Nephron (organoid): ENCODE data around the gene SLC4A4.

Source experiments
- H3K27ac Mint-ChIP-seq, 3 experiments: 2 replicates each; pipeline ENCODE4 v1.8.0; 2020; ENCODE audit warnings: mixed read lengths in 3 of 3, mild to moderate bottlenecking in 2 of 3, moderate library complexity in 1 of 3
- H3K27me3 Mint-ChIP-seq: 2 replicates; pipeline ENCODE4 v1.8.0; 2021; ENCODE audit warnings: low read depth, mild to moderate bottlenecking, moderate library complexity, mixed read lengths
- H3K36me3 Mint-ChIP-seq: 2 replicates; pipeline ENCODE4 v1.8.0; 2020; ENCODE audit warnings: low read depth, mixed read lengths
- H3K4me1 Mint-ChIP-seq: 2 replicates; pipeline ENCODE4 v1.8.0; 2020; ENCODE audit warnings: mixed read lengths
- H3K4me3 Mint-ChIP-seq, 3 experiments: 2 replicates each; pipeline ENCODE4 v1.8.0; 2020; ENCODE audit warnings: mild to moderate bottlenecking in 3 of 3, mixed read lengths in 3 of 3, moderate library complexity in 2 of 3
- H3K9me3 Mint-ChIP-seq: 2 replicates; pipeline ENCODE4 v1.8.0; 2020; ENCODE audit warnings: mixed read lengths
- CTCF ChIP-seq, 3 experiments: fragments of 200-600 bp; sonication (generic); IDR thresholded peaks; one replicate each; pipeline ENCODE4 v1.5.0; 2021; ENCODE audit warnings: antibody characterized with exemption in 3 of 3; ENCODE audit not compliant: unreplicated experiment in 3 of 3

The SLC4A4 gene

GRCh38 chr4:71449040-71449439 lies 110.2 kb downstream of the SLC4A4 start:
- H3K4me1 Mint-ChIP-seq, result peaks cover 9% of the 10 kb centered on the region
- no peak for TF ChIP-seq CTCF (IDR thresholded peaks at IDR 0.05; ENCODE audit: unreplicated experiment in 3 of 3)
- no peaks in the 10 kb centered on the region for H3K27me3 Mint-ChIP-seq
- H3K4me3 Mint-ChIP-seq, result no peak overlapping the region
- H3K27ac Mint-ChIP-seq, result no peak overlapping the region
- H3K9me3 Mint-ChIP-seq, result no peaks in the 10 kb centered on the region
- H3K36me3 Mint-ChIP-seq, result no peaks in the 10 kb centered on the region

DNA sequence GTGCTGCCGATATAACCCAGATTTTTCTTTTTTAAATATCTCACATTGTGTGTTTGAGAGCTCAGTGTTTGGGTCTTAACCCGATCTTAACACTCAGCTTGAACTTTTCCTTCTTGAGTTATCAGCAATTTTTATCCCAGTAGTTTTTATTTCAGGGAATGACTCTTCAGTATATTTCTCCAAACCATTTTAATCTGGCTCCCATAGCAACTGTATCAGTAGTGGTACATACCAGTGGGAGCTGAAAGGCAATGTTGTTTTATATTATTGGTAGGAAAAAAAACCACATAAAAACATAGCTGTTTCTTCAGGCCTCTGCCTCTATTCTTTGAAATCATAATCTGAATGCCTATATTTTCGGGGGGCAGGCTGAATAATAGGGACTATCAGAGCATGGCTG lies 111.1 kb downstream of the SLC4A4 start:
- Mint-ChIP-seq H3K4me3 (no peak overlapping the region), H3K9me3 (no peaks in the 10 kb centered on the region), H3K36me3 (no peaks in the 10 kb centered on the region), H3K4me1 (peaks cover 9% of the 10 kb centered on the region), H3K27me3 (no peaks in the 10 kb centered on the region), H3K27ac (no peak overlapping the region)
- no peak for TF ChIP-seq CTCF (IDR thresholded peaks at IDR 0.05; ENCODE audit: unreplicated experiment in 3 of 3)

- H3K4me1 Mint-ChIP-seq, result peaks cover 8% of the 10 kb centered on the region
Observed at GRCh38 chr4:71453531-71453930, 114.7 kb downstream of the SLC4A4 start.

DNA sequence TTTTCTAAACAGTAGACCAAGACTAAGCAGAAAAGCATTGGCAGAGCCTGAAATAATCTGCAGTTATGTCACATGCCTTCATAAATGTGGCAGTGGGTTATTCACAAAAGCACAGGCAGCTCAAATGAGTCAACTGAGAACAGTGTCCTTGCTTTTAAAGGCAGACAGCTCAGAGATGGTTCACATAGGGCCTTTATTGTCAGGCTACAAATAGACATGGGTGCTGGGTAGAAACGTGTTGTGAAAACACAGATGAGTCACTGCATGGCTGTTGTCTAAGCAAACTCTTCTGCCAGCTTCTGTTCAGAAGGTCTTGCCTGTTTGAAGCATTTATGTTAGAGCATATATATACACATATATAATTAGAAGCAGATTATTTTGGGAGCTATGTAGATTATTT lies 118.0 kb downstream of the SLC4A4 start:
- Mint-ChIP-seq H3K9me3 (no peaks in the 10 kb centered on the region), H3K27me3 (no peaks in the 10 kb centered on the region), H3K4me1 (no peaks in the 10 kb centered on the region)

More at GRCh38 chr4:71453531-71453930, 114.7 kb downstream of the SLC4A4 start:
- no peaks in the 10 kb centered on the region for H3K9me3 Mint-ChIP-seq
- no peaks in the 10 kb centered on the region for H3K27me3 Mint-ChIP-seq
- H3K4me3 Mint-ChIP-seq, result no peak overlapping the region
- no peaks in the 10 kb centered on the region for H3K36me3 Mint-ChIP-seq
- TF ChIP-seq CTCF (IDR thresholded peaks at IDR 0.05; ENCODE audit: unreplicated experiment in 3 of 3), result no peak
- no peak overlapping the region for H3K27ac Mint-ChIP-seq

GRCh38 chr4:71460371-71460770 lies 121.6 kb downstream of the SLC4A4 start:
- Mint-ChIP-seq H3K27ac (peak overlapping the region in 1 of 3 experiments; percentile 5), H3K36me3 (no peaks in the 10 kb centered on the region), H3K27me3 (no peaks in the 10 kb centered on the region), H3K4me1 (no peaks in the 10 kb centered on the region), H3K4me3 (no peak overlapping the region), H3K9me3 (no peaks in the 10 kb centered on the region)
- TF ChIP-seq CTCF (IDR thresholded peaks at IDR 0.05; ENCODE audit: unreplicated experiment in 3 of 3), result no peak

More for the DNA sequence above, 118.0 kb downstream of the SLC4A4 start:
- TF ChIP-seq CTCF (IDR thresholded peaks at IDR 0.05; ENCODE audit: unreplicated experiment in 3 of 3), result no peak
- no peak overlapping the region for H3K27ac Mint-ChIP-seq
- no peaks in the 10 kb centered on the region for H3K36me3 Mint-ChIP-seq
- H3K4me3 Mint-ChIP-seq, result no peak overlapping the region

DNA sequence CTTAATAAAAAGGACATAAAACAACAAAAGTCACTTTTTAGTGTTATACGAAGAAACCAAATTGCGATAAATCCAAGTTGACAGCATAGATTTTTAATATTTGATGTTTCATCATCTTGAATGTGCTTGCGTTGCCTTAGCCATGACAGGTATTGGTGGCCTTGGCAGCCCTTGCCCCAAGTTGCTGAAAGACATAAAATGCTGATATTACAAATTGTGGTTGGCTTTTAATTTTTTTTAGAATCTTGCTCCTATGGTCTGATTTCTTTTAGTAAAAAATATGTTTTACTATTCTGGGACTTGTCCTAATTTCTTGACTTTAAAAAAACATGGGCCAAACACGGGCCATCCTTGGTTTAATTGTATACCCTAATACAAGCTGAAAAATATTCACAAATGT lies 122.6 kb downstream of the SLC4A4 start:
- H3K27ac Mint-ChIP-seq, result no peak overlapping the region

More for the DNA sequence above, 122.6 kb downstream of the SLC4A4 start:
- no peaks in the 10 kb centered on the region for H3K4me1 Mint-ChIP-seq
- H3K36me3 Mint-ChIP-seq, result no peaks in the 10 kb centered on the region
- H3K9me3 Mint-ChIP-seq, result no peaks in the 10 kb centered on the region
- no peak for TF ChIP-seq CTCF (IDR thresholded peaks at IDR 0.05; ENCODE audit: unreplicated experiment in 3 of 3)
- no peak overlapping the region for H3K4me3 Mint-ChIP-seq
- no peaks in the 10 kb centered on the region for H3K27me3 Mint-ChIP-seq
